Fibroblast of lung (primary cell): Measurements from ENCODE around the gene CLSTN2. TPM values are rescaled to one million over a fixed set of nuclear protein-coding genes. Genes with fewer than 3 reads are reported as not detected.

Source experiments
- DNase-seq, 2 donors: peaks; one replicate each; pipeline versions ENCODE4 v3.0.0 to v3.0.0-alpha.2; 2010; ENCODE audit warnings: low read depth in 2 of 2
- H2AFZ ChIP-seq: 2 replicates; pipeline ENCODE4 v1.5.1; 2012; ENCODE audit warnings: low read length, control low read depth, inconsistent platforms
- H3K27ac ChIP-seq: 2 replicates; pipeline ENCODE4 v1.5.1; 2011; ENCODE audit warnings: low read length, control low read depth; ENCODE audit not compliant: insufficient read depth
- H3K27me3 ChIP-seq: 2 replicates; pipeline ENCODE4 v1.5.1; 2011; ENCODE audit warnings: mild to moderate bottlenecking, low read length; ENCODE audit not compliant: control insufficient read depth, insufficient read depth
- H3K36me3 ChIP-seq: 2 replicates; pipeline ENCODE4 v1.5.1; 2011; ENCODE audit warnings: low read length; ENCODE audit not compliant: control insufficient read depth, insufficient read depth
- H3K4me1 ChIP-seq: 2 replicates; pipeline ENCODE4 v1.5.1; 2011; ENCODE audit warnings: low read length; ENCODE audit not compliant: control insufficient read depth, insufficient read depth; ENCODE audit errors: extremely low read depth
- H3K4me2 ChIP-seq: 2 replicates; pipeline ENCODE4 v1.5.1; 2011; ENCODE audit warnings: low read length, control low read depth; ENCODE audit not compliant: insufficient read depth; ENCODE audit errors: extremely low read depth
- H3K4me3 ChIP-seq, 4 experiments: fragments of 200-600 bp in 1 of 4; sonication (generic) in 1 of 4; replicated peaks in 1 of 4; 2 replicates each; pipeline ENCODE4 v1.5.1; 2011 to 2016; ENCODE audit warnings: low read length in 4 of 4, low read depth in 3 of 4, mild to moderate bottlenecking in 3 of 4, control low read depth in 2 of 4, inconsistent platforms in 1 of 4, mixed read lengths in 1 of 4; ENCODE audit not compliant: insufficient read depth in 1 of 4; ENCODE audit errors: control extremely low read depth in 1 of 4
- H3K79me2 ChIP-seq: 2 replicates; pipeline ENCODE4 v1.5.1; 2012; ENCODE audit warnings: mild to moderate bottlenecking, low read length, inconsistent platforms; ENCODE audit not compliant: control insufficient read depth, insufficient read depth
- H3K9ac ChIP-seq: 2 replicates; pipeline ENCODE4 v1.5.1; 2011; ENCODE audit warnings: mild to moderate bottlenecking, low read length, control low read depth; ENCODE audit not compliant: insufficient read depth
- H3K9me3 ChIP-seq: 2 replicates; pipeline ENCODE4 v1.5.1; 2012; ENCODE audit warnings: low read depth, low read length; ENCODE audit not compliant: control insufficient read depth, insufficient read depth
- H4K20me1 ChIP-seq: 2 replicates; pipeline ENCODE4 v1.5.1; 2011; ENCODE audit warnings: low read length; ENCODE audit not compliant: control insufficient read depth, insufficient read depth; ENCODE audit errors: extremely low read depth
- CTCF ChIP-seq, 2 donors: IDR thresholded peaks in 1 of 2; conservative IDR thresholded peaks in 1 of 2; 1 replicate in 1 of 2; 2 replicates in 1 of 2; pipeline ENCODE4 v1.5.1; 2011 to 2012; ENCODE audit warnings: low read length in 2 of 2, control low read depth in 1 of 2, inconsistent platforms in 1 of 2, low read depth in 1 of 2, mild to moderate bottlenecking in 1 of 2
- EZH2 ChIP-seq: IDR thresholded peaks from 2 replicates; pipeline ENCODE4 v1.5.1; 2012; ENCODE audit warnings: low read length, control low read depth, mild to moderate bottlenecking; ENCODE audit errors: missing control alignments
- polyA plus RNA-seq, 2 donors: library from polyadenylated mRNA; depleted of rRNA in 1 of 2; stranded (reverse) in 1 of 2; unstranded in 1 of 2; fragments of >200 nt; gene quantifications; 2 replicates each; pipeline ENCODE4 v1.2.1, GENCODE V29; 2011 to 2012; ENCODE audit warnings: missing spikeins in 1 of 2
- total RNA-seq: library from RNA; depleted of rRNA; stranded (reverse); fragments of >200 nt; gene quantifications from 2 replicates; pipeline ENCODE4 v1.2.1, GENCODE V29; 2014

The CLSTN2 gene
- total and polyA plus RNA-seq, 2 donors (not counting 1 experiment from before 2014, with no cell fraction given) = under 0.01 to 1.3 TPM

GRCh38 chr3:140424726-140425125, 489.7 kb downstream of the CLSTN2 start:
- TF ChIP-seq CTCF (conservative IDR thresholded peaks at IDR 0.05 in 1 of 2, IDR thresholded peaks at IDR 0.05 in 1 of 2; ENCODE audit: low read depth in 1 of 2, low read length in 2 of 2) = no peak
- no peak for TF ChIP-seq EZH2
- Histone ChIP-seq H3K79me2 (no peaks in the 10 kb centered on the region), H3K4me2 (no peak overlapping the region), H3K27me3 (no peaks in the 10 kb centered on the region), H3K9ac (no peak overlapping the region), H3K4me1 (no peaks in the 10 kb centered on the region), H3K4me3 (no peak overlapping the region), H3K36me3 (no peaks in the 10 kb centered on the region), H3K27ac (no peak overlapping the region), H2AFZ (no peak overlapping the region), H3K9me3 (no peaks in the 10 kb centered on the region), H4K20me1 (no peaks in the 10 kb centered on the region)
- peak in 1 of 2 donors; percentile 26 for DNase-seq

- no peak for DNase-seq
- Histone ChIP-seq H3K36me3 (no peaks in the 10 kb centered on the region), H3K79me2 (no peaks in the 10 kb centered on the region), H4K20me1 (no peaks in the 10 kb centered on the region), H3K27ac (no peak overlapping the region), H3K4me2 (no peak overlapping the region), H3K4me1 (no peaks in the 10 kb centered on the region), H3K4me3 (no peak overlapping the region), H3K27me3 (no peaks in the 10 kb centered on the region), H3K9me3 (no peaks in the 10 kb centered on the region), H3K9ac (no peak overlapping the region), H2AFZ (no peak overlapping the region)
- TF ChIP-seq CTCF (conservative IDR thresholded peaks at IDR 0.05 in 1 of 2, IDR thresholded peaks at IDR 0.05 in 1 of 2; ENCODE audit: low read depth in 1 of 2, low read length in 2 of 2) (no peak), EZH2 (no peak)
Measured at GRCh38 chr3:140427786-140428185, 492.8 kb downstream of the CLSTN2 start.

GRCh38 chr3:140428380-140428779, 493.4 kb downstream of the CLSTN2 start:
- Histone ChIP-seq H3K4me2 (no peak overlapping the region), H3K4me1 (no peaks in the 10 kb centered on the region), H3K9ac (no peak overlapping the region), H4K20me1 (no peaks in the 10 kb centered on the region), H3K4me3 (no peak overlapping the region), H3K27ac (no peak overlapping the region), H3K27me3 (no peaks in the 10 kb centered on the region), H3K36me3 (no peaks in the 10 kb centered on the region), H3K79me2 (no peaks in the 10 kb centered on the region), H3K9me3 (no peaks in the 10 kb centered on the region), H2AFZ (no peak overlapping the region)
- DNase-seq = no peak
- TF ChIP-seq CTCF (conservative IDR thresholded peaks at IDR 0.05 in 1 of 2, IDR thresholded peaks at IDR 0.05 in 1 of 2; ENCODE audit: low read depth in 1 of 2, low read length in 2 of 2) (no peak), EZH2 (no peak)
